Testis (tissue), 2 donors: ENCODE results near the gene LUZP2.

Source experiments
- POLR2A ChIP-seq: fragments of 450-650 bp; IDR thresholded peaks from one replicate; pipeline ENCODE4 v1.6.1; 2017; ENCODE audit warnings: antibody characterized with exemption, mild to moderate bottlenecking, moderate library complexity
- TF ChIP-seq, protein P1 (sequence below), 3 experiments: fragments of 450-650 bp in 2 of 3; fragments of 200-600 bp in 1 of 3; sonication (generic) in 1 of 3; IDR thresholded peaks; one replicate each; pipeline ENCODE4 v1.5.1; 2016 to 2019; ENCODE audit warnings: antibody characterized with exemption in 3 of 3, mild to moderate bottlenecking in 2 of 3, moderate library complexity in 1 of 3

DNA sequence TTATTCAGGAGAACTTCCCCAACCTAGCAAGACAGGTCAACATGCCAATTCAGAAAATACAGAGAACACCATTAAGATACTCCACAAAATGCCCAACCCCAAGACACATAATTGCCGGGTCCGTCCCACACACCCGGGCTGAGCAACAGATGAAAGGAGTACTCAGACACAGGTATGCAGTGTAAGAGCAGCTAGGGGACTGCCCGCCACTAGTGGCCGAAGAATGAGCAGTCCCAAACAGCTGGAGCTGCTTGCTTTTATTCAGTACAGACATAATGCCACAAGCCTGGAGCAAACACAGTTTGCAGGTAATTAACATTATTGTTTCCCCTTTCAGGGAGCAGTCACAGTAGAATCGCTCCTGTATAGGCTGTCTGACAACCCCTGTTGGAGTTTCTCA, 364.6 kb downstream of the LUZP2 start:
- TF ChIP-seq, protein P1, sequence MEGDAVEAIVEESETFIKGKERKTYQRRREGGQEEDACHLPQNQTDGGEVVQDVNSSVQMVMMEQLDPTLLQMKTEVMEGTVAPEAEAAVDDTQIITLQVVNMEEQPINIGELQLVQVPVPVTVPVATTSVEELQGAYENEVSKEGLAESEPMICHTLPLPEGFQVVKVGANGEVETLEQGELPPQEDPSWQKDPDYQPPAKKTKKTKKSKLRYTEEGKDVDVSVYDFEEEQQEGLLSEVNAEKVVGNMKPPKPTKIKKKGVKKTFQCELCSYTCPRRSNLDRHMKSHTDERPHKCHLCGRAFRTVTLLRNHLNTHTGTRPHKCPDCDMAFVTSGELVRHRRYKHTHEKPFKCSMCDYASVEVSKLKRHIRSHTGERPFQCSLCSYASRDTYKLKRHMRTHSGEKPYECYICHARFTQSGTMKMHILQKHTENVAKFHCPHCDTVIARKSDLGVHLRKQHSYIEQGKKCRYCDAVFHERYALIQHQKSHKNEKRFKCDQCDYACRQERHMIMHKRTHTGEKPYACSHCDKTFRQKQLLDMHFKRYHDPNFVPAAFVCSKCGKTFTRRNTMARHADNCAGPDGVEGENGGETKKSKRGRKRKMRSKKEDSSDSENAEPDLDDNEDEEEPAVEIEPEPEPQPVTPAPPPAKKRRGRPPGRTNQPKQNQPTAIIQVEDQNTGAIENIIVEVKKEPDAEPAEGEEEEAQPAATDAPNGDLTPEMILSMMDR (IDR thresholded peaks at IDR 0.05), result no peak
- no peak for TF ChIP-seq POLR2A
